Ovary (tissue), 3 donors: Measurements from ENCODE around the gene RAB12.

ENCODE experiments used
- EP300 ChIP-seq: sonication (generic); formaldehyde crosslinking; IDR thresholded peaks from one replicate; pipeline ENCODE4 v1.6.1; 2017; ENCODE audit warnings: antibody characterized with exemption
- TF ChIP-seq, protein P1 (sequence below), 3 donors: fragments of 450-650 bp in 2 of 3; fragments of 200-600 bp in 1 of 3; IDR thresholded peaks; one replicate each; pipeline versions ENCODE4 v1.5.1 to v1.8.0; 2016 to 2022; ENCODE audit warnings: antibody characterized with exemption in 3 of 3, mild to moderate bottlenecking in 1 of 3
- donor health status: DM: no; HTN: no; CAD: no.

DNA sequence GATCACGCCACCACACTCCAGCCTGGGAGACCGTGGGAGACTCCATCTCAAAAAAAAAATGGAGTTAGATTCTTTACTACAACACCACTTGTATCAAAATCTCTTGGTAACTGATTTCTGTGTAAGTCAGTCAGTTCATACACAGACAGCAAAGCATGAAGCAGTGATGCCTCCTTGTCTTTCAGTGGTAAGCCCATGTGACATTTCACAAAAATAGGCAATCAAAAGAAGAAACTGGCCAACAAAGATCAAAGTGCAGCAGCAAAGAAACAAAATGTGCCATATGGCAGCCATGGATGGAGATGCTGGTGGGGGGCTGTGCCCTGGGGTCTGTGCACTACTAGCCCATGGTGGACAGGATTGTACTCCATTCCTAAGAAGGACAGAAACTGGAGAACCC, 6.7 kb upstream of the RAB12 start:
- TF ChIP-seq, protein P1, sequence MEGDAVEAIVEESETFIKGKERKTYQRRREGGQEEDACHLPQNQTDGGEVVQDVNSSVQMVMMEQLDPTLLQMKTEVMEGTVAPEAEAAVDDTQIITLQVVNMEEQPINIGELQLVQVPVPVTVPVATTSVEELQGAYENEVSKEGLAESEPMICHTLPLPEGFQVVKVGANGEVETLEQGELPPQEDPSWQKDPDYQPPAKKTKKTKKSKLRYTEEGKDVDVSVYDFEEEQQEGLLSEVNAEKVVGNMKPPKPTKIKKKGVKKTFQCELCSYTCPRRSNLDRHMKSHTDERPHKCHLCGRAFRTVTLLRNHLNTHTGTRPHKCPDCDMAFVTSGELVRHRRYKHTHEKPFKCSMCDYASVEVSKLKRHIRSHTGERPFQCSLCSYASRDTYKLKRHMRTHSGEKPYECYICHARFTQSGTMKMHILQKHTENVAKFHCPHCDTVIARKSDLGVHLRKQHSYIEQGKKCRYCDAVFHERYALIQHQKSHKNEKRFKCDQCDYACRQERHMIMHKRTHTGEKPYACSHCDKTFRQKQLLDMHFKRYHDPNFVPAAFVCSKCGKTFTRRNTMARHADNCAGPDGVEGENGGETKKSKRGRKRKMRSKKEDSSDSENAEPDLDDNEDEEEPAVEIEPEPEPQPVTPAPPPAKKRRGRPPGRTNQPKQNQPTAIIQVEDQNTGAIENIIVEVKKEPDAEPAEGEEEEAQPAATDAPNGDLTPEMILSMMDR (IDR thresholded peaks at IDR 0.05), result no peak
- no peak for TF ChIP-seq EP300
